Iris pigment epithelial cell (primary cell): ENCODE data around the gene KLF7.

Source experiments
- DNase-seq: peaks from one replicate; pipeline ENCODE4 v3.0.0-alpha.2; 2011; ENCODE audit warnings: low read depth

Gene KLF7

GRCh38 chr2:207165121-207166038, at the start of gene KLF7:
TSS of gene KLF7 (minus strand) at chr2:207165948. CDS start at chr2:207165568, 380 bp downstream.
- DNase-seq: peak; percentile 61

- DNase-seq: no peak
Observed at GRCh38 chr2:207215308-207215707, 49.6 kb upstream of the KLF7 start.

GRCh38 chr2:207214446-207214845, 48.7 kb upstream of the KLF7 start:
- DNase-seq: no peak

- no peak for DNase-seq
Observed at GRCh38 chr2:207206011-207206410, 40.3 kb upstream of the KLF7 start.

- no peak for DNase-seq
Observed at GRCh38 chr2:207205173-207205957, 39.6 kb upstream of the KLF7 start.

GRCh38 chr2:207203056-207203455, 37.3 kb upstream of the KLF7 start:
- no peak for DNase-seq

GRCh38 chr2:207202645-207203044, 36.9 kb upstream of the KLF7 start:
- peak; percentile 33 for DNase-seq

GRCh38 chr2:207201416-207201815, 35.7 kb upstream of the KLF7 start:
- no peak for DNase-seq

GRCh38 chr2:207200136-207200535, 34.4 kb upstream of the KLF7 start:
- no peak for DNase-seq

GRCh38 chr2:207194028-207194427, 28.3 kb upstream of the KLF7 start:
- DNase-seq: no peak

- DNase-seq: peak; percentile 72
Observed at GRCh38 chr2:207188626-207189419, 23.1 kb upstream of the KLF7 start.

- DNase-seq: no peak
Observed at GRCh38 chr2:207185372-207185771, 19.6 kb upstream of the KLF7 start.

- peak; percentile 40 for DNase-seq
Observed at GRCh38 chr2:207184768-207185167, 19.0 kb upstream of the KLF7 start.

- DNase-seq: peak; percentile 72
Observed at GRCh38 chr2:207184348-207184747, 18.6 kb upstream of the KLF7 start.

- no peak for DNase-seq
Observed at GRCh38 chr2:207183506-207183905, 17.8 kb upstream of the KLF7 start.

- peak; percentile 51 for DNase-seq
Observed at GRCh38 chr2:207182911-207183310, 17.2 kb upstream of the KLF7 start.

- no peak for DNase-seq
Observed at GRCh38 chr2:207181526-207182274, 16.0 kb upstream of the KLF7 start.

- peak; percentile 71 for DNase-seq
Observed at GRCh38 chr2:207180741-207181140, 15.0 kb upstream of the KLF7 start.

GRCh38 chr2:207176247-207176646, 10.5 kb upstream of the KLF7 start:
- DNase-seq: no peak

GRCh38 chr2:207173641-207174040, 7.9 kb upstream of the KLF7 start:
- no peak for DNase-seq
